HL-60/S4 treated with retinoic acid at 250 ng/mL for 4 days and 3 days (cell line): ENCODE measurements around the gene HDDC3.

Experiments
- in situ Hi-C: fragments of 300-500 bp; cut with MboI; formaldehyde crosslinking; loops from 2 replicates; pipeline ENCODE4 v1.7.0; 2022; ENCODE audit warnings: low sequenced_read_pairs

Gene HDDC3

GRCh38 chr15:90881181-90881977, 51.0 kb downstream of the HDDC3 start:
- in situ Hi-C loops = loop anchor here (25.0 kb wide), 1 partner anchor 569 kb away; no protein-coding TSS in a partner anchor

GRCh38 chr15:90880381-90881145, 51.8 kb downstream of the HDDC3 start:
- in situ Hi-C loops = loop anchor here (25.0 kb wide), 1 partner anchor 568 kb away; no protein-coding TSS in a partner anchor
